Occipital lobe (tissue), 2 donors: Measurements from ENCODE around the gene FLACC1. TPM values are rescaled to one million over a fixed set of nuclear protein-coding genes. Genes with fewer than 3 reads are reported as not detected.
"Not testable (repeated sequence)": the region's sequence is repeated elsewhere in the genome, so short reads cannot be mapped to it uniquely, and the experiment has no call there.

ENCODE experiments used
- DNase-seq: peaks from one replicate; lab custom pipeline; 2025; lab: John Stamatoyannopoulos, UW
- total RNA-seq: library from RNA; depleted of rRNA; stranded (reverse); fragments of >200 nt; gene quantifications from one replicate; pipeline ENCODE4 v1.2.3, GENCODE V29; 2014

Gene FLACC1
- total RNA-seq, 1 donor from 2014 or later: 3.7 TPM

DNA sequence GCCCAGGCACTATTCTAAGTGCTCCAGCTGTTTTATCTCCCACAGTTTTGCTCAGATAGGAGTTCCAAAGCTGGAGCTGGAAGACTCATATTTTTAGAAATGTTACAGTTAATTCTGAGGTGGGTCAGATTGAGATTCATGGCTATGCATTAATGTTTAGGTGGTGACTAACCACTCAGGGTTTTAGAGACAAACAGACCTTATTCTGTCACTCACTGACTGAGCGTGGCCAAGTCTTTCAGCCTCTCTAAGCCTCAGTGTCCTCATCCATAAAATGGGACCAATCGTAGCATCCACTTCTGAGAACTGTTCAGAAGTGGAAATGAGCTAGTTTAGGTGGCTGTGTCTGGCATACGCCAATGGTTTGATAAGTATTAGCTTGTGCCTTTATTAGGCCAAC is 101.1 kb downstream of the FLACC1 start:
- no peak for DNase-seq

GRCh38 chr2:201255408-201256033 is 101.6 kb downstream of the FLACC1 start:
- no peak for DNase-seq

GRCh38 chr2:201254081-201254730 is 102.9 kb downstream of the FLACC1 start:
- no peak for DNase-seq

DNA sequence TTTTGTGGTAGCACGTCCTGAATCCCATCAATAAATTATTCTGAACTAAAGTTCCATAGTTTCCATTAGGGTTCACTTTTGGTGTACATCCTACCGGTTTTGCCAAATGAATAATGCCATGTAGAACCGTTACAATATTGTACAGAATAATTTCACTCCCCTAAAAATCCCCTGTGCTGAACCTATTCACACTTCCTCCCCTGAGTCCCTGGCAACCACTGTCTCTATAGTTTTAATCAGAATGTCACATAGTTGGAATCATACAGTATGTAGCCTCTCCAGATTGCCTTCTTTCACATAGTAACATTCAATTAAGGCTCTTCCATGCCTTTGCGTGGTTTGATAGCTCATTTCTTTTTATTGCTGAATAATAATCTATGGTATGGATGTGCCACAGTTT is 106.4 kb downstream of the FLACC1 start:
- DNase-seq: no peak

GRCh38 chr2:201249889-201250288 is 107.3 kb downstream of the FLACC1 start:
- no peak for DNase-seq

GRCh38 chr2:201248288-201248844 is 108.8 kb downstream of the FLACC1 start:
- DNase-seq: no peak

GRCh38 chr2:201246280-201246679 is 110.9 kb downstream of the FLACC1 start:
- DNase-seq: no peak

- DNase-seq: no peak
Measured at GRCh38 chr2:201244829-201245228, 112.3 kb downstream of the FLACC1 start.

GRCh38 chr2:201242571-201243277 is 114.4 kb downstream of the FLACC1 start:
- no peak for DNase-seq

DNA sequence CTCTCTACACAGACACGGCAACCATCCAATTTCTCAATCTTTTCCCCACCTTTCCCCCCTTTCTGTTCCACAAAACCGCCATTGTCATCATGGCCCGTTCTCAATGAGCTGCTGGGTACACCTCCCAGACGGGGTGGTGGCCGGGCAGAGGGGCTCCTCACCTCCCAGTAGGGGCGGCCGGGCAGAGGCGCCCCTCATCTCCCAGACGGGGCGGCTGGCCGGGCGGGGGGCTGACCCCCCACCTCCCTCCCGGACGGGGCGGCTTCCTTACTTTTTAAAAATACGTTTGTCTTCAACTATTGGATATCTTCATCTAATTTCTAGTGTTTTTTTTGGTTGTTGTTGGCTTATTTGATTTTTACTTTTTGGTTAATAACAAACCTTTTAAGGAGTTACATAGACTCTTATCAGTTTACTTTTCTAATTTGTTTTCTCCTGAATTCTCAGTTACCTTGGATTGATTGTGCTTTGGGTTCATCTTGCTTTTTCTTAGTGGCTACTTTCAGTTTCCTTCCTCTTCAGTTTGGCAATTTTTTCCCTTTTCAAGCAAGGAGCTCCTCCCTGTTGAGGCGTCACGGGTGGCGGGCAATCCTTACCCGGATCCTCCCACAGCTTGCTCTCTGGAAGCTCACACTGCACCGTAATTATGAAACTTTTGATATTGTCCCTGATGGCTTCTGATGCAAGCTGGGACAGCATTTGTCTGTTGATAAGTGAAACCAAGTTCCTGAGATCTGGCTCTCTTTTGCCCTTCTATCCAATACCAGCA is 117.8 kb downstream of the FLACC1 start:
- not testable (repeated sequence) for DNase-seq

Other genes with a start within 250 kb of the FLACC1 start
- 35.1 TPM for gene CFLAR, start 241.2 kb downstream of the FLACC1 start, total RNA-seq
- gene CASP10, start 174.2 kb downstream of the FLACC1 start, total RNA-seq: 2.0 TPM
- gene CASP8, start 96.8 kb downstream of the FLACC1 start, total RNA-seq: 2.2 TPM
- gene TRAK2, start 94.1 kb upstream of the FLACC1 start, total RNA-seq: 47.3 TPM
- 106 TPM for gene STRADB, start 94.4 kb upstream of the FLACC1 start, total RNA-seq